Superior temporal gyrus (tissue), 1 donor: ENCODE measurements around the gene RGL1.
A peak's percentile ranks its signal among the peaks of the same experiment; 100 is the strongest.

ENCODE experiments used
- DNase-seq: peaks from one replicate; pipeline ENCODE4 v3.0.0-alpha.2; 2016; ENCODE audit errors: extremely low spot score

Gene RGL1

DNA sequence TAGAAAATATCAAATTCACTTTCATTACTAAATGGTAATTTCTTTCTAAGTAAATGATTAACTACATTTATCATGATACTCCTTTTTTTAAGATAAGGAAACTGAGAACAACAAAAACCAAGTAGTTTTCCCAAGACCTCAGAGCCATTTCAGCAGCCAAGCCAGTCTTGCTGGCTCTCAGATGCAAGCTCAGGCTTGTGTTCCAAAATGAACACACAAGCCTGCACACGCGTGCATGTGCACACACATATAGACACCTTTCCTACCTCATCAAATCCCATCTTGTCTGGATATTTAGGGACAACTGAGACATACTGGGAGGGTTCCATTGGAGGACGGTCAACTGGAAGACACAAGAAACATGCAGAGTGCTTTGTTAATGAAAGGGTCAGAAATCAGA is 149.6 kb downstream of the RGL1 start:
- no peak for DNase-seq

DNA sequence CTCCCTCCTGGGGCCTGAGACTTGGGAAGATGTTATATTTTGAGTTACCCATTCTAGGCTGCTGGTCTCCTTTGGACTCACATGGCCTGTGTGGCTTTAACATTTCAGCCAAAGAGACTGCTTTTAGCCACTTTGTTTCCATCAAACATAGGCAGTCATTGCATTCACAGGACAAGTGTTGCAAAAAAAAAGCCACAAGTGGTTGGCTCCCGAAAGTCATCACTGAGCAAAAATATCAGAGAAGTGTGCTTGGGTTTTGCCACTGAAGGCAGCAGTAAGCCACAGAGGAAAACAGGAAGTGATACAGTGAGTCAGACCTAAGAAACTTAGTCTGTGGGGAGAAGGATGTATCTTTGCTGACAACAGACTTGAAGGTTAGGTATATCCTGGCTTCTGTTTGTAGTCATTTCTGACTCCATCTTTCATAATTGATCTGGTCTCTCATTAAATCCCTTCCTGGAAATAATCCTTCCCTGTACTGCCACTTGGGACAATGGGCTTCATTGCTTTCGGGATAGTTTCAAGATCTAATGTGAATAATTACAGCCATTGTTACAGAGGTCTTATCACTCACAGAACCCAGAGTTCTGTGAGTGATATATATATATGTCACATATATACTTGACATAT is 151.8 kb downstream of the RGL1 start:
- DNase-seq, result peak; percentile 72

DNA sequence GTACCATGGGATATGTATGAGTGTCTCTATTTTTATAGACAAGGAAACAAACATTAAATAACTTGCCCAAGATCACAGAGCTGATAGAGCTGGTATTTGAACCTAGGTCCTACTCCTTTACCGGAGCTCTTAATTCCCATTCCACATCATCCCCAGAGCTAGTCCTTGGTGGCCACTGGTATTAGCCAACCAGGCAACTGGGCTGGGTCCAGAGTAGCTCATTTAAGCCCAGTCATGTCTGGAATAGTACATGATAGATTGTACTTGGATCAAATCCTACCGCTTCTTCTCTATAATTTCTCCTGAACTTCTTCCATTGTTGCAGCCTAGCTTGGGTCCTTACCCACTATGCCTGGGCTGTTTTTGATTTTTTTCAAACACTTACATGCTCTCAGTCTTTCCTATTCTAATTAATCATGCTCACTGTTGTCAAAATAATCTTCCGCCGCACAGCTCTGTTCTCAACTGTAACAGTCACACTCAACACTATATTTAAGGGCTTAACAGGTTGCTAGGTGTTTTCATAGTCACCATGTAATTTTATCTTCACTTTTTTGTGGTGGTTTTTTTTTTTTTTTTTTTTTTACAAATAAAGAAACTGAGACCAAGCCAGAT is 152.4 kb downstream of the RGL1 start:
- DNase-seq, result no peak

DNA sequence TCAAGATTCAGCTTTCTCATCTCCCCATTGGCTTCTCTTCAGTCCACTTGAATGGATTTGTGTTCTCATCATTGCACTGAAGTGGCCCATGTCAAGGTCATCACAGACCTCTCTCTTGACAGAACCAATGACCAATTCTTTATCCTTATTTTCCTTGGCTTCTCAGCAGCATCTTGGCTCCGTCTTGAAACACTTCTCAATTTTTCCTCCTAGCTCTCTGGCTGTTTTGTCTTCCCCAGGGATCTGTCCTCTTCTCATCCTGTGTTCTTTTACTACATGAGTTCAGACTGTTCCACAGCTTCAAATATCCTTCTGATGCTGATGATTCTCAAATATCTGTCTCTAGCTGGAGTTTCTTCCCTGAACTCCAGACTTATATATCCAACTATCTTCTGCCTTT is 154.0 kb downstream of the RGL1 start:
- DNase-seq, result no peak

DNA sequence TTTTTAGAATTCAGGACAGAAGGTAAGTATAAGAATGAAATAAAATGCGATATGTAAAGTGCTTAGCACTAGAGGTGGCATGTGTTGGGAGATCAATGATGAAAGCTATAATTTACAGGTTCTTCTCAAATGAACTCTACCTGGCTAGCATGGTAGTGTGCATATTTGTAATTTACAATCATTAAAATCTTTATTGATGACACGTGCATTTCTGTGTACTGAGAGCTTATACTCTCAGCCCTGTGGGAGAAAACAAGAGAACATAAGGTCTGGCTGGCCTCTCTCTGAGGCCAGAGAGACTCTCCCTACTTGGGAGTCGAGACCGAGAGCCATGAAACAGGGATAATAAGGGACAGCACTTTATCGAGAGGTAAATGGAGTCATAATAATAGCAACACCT is 156.2 kb downstream of the RGL1 start:
- DNase-seq, result no peak

DNA sequence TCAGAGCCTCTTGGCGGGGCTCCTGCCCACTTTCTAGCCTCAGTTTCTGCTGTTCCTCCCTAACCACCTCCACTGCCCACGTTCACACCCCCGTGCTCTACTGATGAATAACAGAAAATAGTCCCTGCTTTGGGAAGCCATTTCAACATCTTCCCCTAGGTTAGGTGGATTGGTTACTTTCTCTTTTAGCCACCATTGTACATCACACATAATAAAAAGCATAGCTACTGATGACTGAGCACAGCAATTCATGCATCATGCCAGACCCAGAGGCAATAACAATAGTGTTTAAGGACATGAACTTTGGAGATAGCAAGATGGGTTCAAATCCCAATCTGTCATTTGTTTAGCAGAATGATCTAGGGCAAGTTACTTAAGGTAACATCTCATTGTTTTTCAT is 158.0 kb downstream of the RGL1 start:
- DNase-seq, result no peak

DNA sequence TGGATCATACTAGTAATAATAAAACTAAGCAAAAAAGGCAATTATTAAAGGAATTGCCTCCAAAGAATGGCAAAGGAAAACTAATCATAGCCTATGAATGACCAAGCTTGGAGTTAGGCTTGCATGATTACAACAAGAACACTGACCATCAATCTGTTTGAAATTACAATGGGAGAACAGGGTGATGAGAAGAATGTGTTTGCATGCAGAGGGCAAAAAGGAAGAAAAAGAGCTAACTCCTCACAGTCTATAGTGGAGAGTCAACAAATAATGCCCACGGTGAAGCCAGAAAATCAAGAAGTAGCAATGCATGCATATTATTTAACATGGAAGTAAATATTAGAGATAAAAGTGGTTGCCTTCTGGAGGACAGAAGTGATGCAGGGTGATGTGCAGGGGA is 160.8 kb downstream of the RGL1 start:
- DNase-seq, result no peak

DNA sequence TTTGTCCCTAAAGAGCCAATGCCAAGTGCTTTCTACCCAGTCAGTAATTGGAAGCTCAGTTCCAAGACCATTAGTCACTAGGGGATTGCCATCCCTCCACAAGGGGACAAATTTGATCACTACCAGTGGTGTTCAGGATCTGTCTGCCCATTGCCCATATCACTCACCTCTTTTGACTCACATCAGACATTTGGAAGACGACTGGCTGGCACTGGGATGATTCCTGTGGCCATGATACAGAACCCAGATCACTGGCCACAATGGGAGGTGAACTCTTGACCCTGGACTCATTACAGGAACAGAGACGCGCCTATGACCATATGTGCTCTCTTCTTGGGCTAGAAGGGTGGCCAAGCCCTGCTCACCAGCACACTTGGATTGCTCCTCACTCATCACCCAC is 161.6 kb downstream of the RGL1 start:
- no peak for DNase-seq

DNA sequence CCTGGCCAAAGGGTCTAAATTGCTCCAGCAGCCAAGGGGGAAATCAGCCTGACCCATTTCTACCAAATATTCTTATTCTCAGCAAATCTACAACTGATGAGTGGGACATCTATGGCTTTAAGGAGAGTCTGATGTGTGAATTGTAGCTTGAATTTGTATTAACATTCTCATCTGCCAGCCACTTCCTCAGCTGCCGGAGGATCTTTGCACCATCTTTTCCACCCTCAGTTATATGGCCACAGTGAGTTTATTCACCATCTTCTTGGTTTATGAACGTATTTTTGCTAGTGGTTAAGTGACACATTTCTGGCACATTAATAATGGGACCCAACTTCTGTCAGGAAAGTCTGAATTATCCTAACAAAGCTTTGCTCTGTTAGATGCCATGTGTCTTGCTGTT is 163.0 kb downstream of the RGL1 start:
- DNase-seq, result no peak

DNA sequence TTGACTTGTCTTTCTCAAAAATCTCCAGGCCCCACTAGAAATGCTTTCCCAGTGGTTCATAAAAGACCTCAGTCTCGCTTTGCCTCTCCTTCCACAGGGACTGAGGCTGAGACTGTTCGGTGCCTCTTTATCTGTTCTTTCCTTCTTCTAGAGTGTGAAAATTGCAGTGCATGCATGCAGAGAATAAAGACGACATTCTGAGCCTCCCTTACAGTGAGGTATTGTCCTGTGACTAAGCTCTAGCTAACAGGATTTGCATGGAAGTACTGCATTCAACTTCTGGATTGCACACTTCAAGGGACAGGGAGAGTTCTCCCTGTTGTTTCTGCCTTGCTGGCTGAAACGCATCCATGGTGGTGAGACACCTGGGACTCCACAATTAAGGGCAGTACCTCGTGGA is 163.5 kb downstream of the RGL1 start:
- DNase-seq, result peak; percentile 70

DNA sequence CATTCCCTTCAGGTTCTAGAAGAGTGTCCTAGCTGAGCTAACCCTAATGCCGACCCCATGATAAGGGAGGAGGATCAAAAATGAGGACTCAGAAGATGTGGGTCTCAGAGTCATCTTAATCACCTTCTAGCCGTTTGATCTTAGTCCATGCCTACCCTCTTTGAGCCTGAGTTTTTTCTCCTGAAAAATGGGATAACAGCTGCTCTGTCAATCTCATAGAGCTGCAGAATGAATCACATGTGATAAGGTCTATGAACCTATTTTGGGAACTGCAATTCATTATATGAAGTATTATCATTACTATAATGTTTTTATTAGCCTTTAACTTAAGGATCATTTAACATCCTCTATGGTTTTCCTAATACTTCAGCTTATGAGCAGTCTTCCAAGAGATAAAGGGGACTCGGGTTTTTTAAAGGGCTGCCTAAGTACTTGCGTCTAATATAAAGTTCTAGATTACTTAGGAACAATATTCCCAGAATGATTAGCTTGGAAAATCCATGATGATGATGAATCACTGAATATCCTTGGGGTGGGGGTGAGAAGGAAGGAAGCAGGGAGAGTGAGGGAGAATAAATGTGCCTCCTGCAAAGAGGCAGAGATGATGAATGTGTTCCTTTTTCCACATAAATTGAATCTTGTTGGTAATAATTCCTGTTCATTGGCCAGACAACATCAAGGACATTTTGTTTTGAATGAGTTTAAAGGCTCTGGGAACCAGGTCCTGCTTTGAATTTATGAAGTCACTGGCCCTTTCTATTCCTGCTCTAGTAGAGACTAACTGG is 165.8 kb downstream of the RGL1 start:
- DNase-seq, result no peak

DNA sequence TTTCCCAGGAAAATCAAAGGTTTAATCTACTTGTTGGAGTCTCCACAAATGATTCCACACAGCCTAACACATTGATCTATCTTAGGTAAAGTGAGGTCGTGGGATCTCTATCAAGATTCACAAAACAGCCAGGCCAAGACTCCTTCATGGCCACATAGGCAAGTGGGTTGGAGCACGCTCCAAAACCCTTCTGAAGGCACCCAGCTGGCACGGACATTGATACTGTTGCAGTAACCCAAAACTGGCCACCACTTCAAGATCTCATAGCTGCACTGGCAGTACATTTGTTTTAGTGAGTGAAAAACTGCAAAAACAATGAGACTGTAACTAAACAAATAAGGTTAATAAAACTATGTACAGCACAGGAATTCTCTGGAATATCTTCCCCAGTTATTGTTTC is 170.7 kb downstream of the RGL1 start:
- DNase-seq, result no peak

DNA sequence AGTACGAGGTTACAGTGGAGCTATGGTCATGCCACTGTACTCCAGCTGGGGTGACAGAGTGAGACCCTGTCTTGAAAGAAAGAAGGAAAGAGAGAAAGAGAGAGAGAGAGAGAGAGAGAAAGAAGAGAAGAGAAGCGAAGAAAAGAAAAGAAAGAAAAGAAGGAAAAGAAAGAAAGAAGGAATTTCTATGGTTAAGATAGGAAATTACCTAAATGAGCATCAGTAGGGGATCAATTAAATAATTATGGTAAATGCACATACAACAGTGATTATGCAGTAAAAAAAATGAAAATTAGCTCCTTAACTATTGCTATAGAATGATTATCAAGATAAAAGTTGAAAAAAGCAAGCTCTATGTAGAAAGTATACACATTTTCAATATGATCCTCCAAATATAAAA is 172.8 kb downstream of the RGL1 start:
- no peak for DNase-seq
